Stimulated activated CD8-positive, alpha-beta memory T cell treated with anti-CD3 and anti-CD28 coated beads, Interleukin-2, amount 100 ng/mL, for 1 hour (primary cell): ENCODE measurements around the gene CRIP1.

Experiments used
- DNase-seq, 2 donors: peaks; one replicate each; pipeline ENCODE4 v3.0.0-alpha.2; 2020; ENCODE audit warnings: low read depth in 2 of 2

Gene CRIP1

DNA sequence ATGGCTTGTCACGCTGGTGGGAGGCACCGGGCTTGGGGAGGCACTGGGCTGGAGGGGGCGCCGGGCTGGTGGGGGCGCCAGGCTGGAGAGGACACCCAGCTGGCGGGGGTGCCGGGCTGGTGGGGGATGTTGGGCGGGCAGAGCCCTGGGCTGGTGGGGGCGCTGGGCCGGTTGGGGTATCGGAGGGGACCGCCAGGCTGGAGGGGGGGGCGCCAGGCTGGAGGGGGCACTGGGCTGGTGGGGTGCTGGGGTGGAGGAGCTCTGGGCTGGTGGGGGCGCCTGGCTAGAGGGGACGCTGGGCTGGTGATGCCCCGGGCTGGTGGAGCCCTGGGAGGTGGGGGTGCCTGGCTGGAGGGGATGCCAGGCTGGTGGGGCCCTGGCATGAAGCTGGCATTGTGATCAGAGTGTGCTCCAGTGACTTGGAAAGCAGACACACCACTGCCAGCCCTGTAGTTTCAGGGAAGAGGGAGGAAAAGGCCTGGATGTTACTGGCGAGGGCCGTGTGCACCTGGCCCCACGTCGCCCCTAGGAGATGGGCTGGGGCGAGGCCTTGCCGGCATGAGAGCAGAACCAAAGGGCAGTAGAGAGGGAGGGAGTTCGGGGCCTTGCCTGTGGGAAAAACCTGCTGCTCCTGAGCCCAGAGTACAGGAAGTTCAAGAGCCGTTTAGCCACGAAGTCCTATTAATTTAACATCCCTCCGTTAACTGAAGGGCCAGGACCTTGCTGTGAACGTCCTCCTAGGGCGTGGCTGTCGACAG lies 17.4 kb downstream of the CRIP1 start:
- DNase-seq = no peak

- no peak for DNase-seq
Observed at GRCh38 chr14:105505101-105505500, 18.4 kb downstream of the CRIP1 start.

GRCh38 chr14:105507247-105507646 lies 20.6 kb downstream of the CRIP1 start:
- no peak for DNase-seq

DNA sequence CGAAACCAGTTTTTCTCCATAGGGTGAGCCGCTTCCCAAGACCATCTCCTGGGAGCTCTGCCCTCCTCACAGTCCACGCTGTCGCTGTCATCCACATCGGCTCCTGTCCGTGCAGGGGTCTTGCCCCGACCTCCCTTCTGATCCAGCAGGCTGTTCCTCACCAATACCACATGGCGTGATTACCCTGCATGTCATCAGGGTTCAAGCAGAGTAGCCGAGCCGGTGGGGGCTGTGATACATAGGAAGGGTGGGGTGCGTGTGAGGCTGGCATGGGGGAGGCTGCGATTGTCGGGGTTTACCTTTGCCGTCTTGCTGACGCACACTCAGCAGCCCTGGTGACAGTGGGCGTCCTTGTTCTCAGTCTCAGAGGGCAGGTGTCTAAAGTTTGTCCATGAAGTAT lies 21.4 kb downstream of the CRIP1 start:
- no peak for DNase-seq

DNA sequence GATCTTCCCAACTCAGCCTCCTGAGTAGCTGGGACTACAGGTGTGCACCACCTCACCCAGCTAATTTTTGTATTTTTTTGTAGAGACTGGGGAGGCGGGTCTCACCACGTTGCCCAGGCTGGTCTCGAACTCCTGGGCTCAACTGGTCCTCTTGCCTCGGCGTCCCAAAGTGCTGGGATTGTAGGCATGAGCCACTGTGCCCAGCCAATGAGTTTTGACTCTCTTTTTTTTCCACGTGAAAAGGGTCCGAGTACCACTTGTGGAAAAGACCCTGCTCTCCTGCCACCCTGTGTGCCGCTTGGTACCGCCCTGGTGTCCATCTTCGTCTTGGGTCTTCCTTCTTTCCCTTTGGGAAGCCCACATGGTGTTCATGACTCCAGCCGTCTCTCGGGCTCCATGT lies 21.9 kb downstream of the CRIP1 start:
- no peak for DNase-seq

DNA sequence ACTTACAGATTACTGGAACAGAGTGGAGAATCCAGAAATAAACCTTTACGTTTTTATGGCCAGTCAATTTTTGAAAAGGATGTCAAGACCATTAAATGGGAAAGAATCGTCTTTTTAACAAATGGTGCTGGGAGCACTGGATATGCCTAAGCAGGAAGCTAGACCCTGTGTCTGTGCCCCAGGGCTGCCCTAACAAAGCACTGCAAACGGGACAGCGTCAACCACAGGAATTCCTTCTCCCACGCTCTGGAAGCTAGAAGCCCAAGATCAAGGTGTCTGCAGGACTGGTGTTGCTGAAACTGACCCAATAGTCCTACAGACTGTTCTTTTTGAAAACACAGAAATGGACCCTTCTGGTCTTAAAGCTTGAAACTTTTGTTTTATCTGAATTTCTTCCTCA lies 30.4 kb downstream of the CRIP1 start:
- no peak for DNase-seq

DNA sequence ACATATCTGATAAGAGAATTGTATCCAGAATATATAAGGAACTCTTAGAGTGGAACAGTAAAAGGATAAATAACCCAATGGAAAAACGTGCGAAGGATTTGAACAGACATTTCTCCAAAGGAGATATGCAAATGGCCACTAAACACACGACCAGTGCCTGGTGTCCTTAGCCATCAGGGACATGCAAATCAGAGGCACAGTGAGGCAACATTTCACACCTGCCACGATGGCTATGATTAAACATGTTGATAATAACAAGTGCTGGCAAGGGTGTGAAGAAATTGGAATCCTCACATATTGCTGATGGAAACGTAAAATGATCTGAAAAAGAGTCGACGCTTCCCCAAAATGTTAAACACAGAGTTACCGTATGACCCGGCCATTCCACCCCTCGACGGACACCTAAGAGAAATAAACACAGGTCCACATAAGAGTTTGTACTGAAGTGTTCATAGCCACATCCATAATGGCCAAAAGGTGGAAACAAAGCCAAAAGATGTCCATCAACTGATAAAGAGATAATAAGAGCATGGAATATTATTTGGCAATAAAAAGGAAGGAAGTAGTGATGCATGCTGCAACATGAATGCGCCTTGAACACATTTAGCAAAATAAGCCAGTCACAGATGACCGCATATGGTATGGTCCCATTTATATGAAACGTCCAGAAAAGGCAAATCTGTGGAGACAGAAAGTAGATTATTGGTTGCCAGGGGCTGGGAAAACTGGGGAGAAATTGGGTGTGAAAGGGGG lies 33.4 kb downstream of the CRIP1 start:
- DNase-seq = no peak

DNA sequence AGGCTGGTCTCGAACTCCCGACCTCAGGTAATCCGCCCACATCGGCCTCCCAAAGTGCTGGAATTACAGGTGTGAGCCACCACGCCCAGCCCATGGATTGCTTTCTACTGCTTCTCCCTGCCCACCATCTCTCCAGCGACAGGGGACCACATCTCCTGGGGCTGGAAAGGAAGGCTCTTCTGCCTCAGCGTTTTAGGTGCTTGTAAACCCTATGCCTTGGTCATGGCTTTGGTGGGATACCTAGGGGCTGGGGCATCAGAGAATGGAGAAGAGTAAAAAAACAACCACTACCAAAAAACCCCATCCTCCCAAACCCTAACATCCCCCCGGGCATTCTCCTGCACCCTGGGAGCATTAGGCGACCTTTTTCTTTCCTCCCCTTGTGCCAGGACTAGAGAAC lies 38.6 kb downstream of the CRIP1 start:
- no peak for DNase-seq

GRCh38 chr14:105525861-105526775 lies 39.4 kb downstream of the CRIP1 start, which contains the start of gene TMEM121:
Gene TMEM121 (plus strand): TSS chr14:105526583. CDS start chr14:105528835, 2,252 bp downstream.
- DNase-seq = no peak

DNA sequence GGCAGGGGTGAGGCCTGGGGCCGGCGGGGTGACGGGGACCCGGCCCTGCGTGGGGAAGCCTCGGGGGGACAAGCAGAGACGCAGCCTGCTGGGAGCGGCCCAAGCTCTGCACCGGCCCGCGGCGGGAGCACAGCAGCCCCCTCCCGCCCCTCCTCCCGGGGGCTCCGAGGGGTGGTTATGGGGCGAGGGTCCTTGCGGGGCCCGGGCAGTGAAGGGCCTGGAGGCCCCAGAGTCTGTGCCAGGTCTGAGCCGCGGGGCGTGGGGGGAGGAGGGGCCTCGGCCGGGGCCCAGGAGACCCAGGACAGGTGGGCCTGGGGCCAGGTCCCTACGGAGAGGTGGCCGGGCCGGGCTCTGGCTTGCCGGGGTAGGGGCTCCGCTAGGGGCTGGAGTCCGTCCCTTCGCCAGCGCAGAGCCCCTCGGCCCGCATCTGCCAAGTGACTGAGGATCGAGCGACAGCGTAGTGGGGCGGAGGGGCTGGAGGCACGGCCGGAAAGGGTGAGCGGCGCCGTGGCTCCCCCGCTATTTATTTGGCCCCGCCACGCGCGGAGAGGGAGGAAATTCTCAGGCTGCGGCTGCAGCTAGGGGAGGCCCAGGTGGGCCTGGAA lies 40.2 kb downstream of the CRIP1 start:
- no peak for DNase-seq

- DNase-seq = no peak
Observed at GRCh38 chr14:105527381-105527825, 40.7 kb downstream of the CRIP1 start.

DNA sequence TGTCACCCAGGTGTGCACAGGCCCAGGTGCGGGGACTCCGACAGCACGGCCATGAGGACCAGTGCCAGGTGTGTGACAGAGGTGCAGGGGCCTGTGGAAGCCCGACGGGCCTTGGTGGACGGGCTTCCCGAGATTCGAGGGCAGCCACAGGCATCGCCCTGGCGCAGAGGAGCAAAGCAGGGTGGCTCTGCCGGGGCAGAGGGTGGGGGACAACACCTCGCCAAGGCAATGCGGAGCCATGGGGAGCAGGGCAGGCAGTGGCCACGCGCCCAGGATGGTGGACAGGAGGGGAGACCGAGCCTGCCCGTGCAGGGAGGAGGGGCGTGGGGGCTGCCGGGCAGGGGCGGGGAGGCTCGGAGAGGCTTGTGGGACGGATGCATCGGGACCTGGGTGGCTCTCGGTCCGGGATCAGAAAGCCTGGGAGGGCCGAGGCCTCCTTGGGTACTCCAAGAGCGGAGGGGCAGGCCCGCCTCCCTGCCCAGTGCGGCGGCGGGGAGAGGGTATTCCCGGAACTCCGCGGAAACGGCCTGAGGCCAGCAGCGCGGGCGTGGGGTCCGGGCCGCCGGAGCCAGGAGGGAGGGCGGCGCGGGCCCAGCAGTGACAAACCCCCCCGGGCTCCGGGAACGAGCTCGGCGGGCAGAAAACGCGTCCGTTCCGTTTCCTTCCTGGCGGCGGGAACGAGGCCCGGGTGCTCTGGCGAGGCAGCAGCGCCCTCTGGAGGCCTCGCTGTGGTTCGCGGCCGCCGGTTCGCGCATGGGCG lies 41.3 kb downstream of the CRIP1 start:
- DNase-seq = peak; percentile 42 to 60

GRCh38 chr14:105528586-105529318 lies 42.1 kb downstream of the CRIP1 start:
- DNase-seq = no peak

GRCh38 chr14:105529319-105529568 lies 42.6 kb downstream of the CRIP1 start:
- no peak for DNase-seq

DNA sequence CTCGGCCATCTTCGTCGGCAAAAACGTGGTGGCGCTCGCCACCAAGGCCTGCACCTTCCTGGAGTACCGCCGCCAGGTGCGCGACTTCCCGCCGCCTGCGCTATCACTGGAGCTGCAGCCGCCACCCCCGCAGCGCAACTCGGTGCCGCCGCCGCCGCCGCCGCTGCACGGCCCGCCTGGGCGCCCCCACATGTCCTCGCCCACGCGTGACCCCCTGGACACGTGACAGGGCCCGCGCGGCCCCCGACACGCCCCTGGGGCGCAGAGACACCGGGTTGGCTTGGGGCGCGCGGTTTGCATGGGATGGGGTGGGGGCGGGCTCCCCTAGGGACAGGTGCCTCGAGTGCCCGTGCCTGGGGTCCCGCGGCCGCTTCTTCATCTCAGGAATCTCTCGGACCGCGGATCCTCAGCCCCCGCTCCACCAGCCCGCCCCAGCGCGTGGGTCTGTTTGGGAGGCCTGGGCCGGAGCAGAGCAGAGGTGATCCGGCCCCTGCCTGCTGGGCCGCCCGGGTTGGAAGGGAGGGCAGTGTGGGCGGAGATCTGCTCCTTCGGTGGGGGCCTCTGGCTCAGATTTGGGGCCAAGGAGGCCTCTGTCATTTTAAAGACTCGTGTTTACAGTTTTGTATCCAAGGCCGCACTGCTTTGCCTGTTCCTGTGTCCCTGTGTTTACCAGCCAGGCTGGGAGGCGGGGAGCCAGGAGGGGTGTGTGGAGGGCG lies 43.0 kb downstream of the CRIP1 start:
- DNase-seq = no peak

- DNase-seq = no peak
Observed at GRCh38 chr14:105530285-105531087, 43.8 kb downstream of the CRIP1 start.

DNA sequence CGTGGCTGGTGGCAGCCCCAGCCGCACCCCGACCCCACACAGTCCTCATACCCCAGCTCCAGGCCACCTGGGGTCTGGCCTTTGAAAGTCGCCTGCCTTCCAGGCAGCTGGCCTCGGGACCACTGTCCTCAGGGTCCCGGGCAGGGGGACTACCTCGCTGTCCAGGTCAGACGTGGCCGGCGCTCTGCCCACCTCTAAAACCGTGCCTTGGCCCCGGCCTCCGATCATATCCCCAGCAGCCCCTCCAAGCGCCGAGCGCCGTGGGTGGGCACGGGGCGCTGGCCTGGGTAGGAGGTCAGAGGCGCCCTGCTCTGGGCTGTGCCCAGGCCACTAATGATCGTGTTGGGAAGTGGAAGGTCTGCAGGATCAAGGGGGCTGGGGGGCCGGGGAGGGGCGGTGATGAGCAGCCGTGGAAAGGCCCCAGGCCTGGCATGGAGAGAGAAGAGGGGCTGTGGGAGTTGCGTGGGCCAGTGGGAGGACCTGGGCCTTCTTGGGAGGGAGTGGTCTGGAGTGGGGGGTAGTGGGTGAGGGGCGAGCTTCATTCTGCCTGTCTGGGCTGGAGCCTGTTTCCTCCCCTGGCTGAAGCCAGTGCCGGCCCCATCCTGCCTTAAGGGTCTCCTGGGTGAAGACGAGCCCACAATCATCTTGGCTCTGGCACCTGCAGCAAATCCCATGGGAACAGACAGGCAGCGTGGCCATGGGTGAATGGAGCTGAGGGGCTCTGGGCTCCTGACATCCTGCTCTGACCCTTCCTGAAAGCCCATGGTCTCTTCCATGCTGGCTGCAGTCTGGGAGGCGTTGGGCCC lies 44.6 kb downstream of the CRIP1 start:
- no peak for DNase-seq
